CD4-positive, CD25-positive, alpha-beta regulatory T cell (primary cell): Measurements from ENCODE around the gene CBLN4. TPM values are rescaled to one million over a fixed set of nuclear protein-coding genes. Genes with fewer than 3 reads are reported as not detected.

ENCODE experiments used
- ATAC-seq, 2 donors: fragments of 150-1000 bp; cut with Tn5 transposase; one replicate each; pipeline ENCODE4 v1.10.0; 2021; ENCODE audit warnings: low read depth in 2 of 2, moderate number of reproducible peaks in 2 of 2, moderate library complexity in 1 of 2
- DNase-seq, 3 donors: peaks; one replicate each; pipeline versions ENCODE4 v3.0.0 to v3.0.0-alpha.2; 2012 to 2022; ENCODE audit warnings: mixed read lengths in 1 of 3
- H3K27ac ChIP-seq: one replicate; pipeline ENCODE4 v1.7.0; 2013; ENCODE audit warnings: mild to moderate bottlenecking, low read length; ENCODE audit not compliant: insufficient read depth, poor library complexity, severe bottlenecking
- H3K27me3 ChIP-seq: one replicate; pipeline ENCODE4 v1.7.0; 2013; ENCODE audit warnings: low read length; ENCODE audit not compliant: control insufficient read depth, insufficient read depth
- H3K36me3 ChIP-seq: one replicate; pipeline ENCODE4 v1.7.0; 2013; ENCODE audit warnings: mild to moderate bottlenecking, low read length, moderate library complexity; ENCODE audit not compliant: control insufficient read depth, insufficient read depth
- H3K4me1 ChIP-seq: 2 replicates; pipeline ENCODE4 v1.7.0; 2013; ENCODE audit warnings: mild to moderate bottlenecking, low read length; ENCODE audit not compliant: insufficient read depth, control insufficient read depth, poor library complexity, severe bottlenecking
- H3K4me3 ChIP-seq: one replicate; pipeline ENCODE4 v1.7.0; 2013; ENCODE audit warnings: low read depth, mild to moderate bottlenecking, low read length, moderate library complexity
- H3K9me3 ChIP-seq, 2 experiments: 1 replicate in 1 of 2; 2 replicates in 1 of 2; pipeline ENCODE4 v1.7.0; 2013; ENCODE audit warnings: low read length in 2 of 2, mild to moderate bottlenecking in 1 of 2, moderate library complexity in 1 of 2; ENCODE audit not compliant: control insufficient read depth in 2 of 2
- H3K27ac Mint-ChIP-seq, 3 donors: one replicate each; pipeline ENCODE4 v1.8.0; 2020 to 2022; ENCODE audit warnings: mild to moderate bottlenecking in 3 of 3, mixed read lengths in 3 of 3, moderate library complexity in 2 of 3
- H3K27me3 Mint-ChIP-seq: one replicate; pipeline ENCODE4 v1.8.0; 2022; ENCODE audit warnings: mild to moderate bottlenecking, mixed read lengths
- H3K36me3 Mint-ChIP-seq: one replicate; pipeline ENCODE4 v1.8.0; 2020; ENCODE audit warnings: mixed read lengths
- H3K4me1 Mint-ChIP-seq, 4 donors: one replicate each; pipeline ENCODE4 v1.8.0; 2020 to 2022; ENCODE audit warnings: mixed read lengths in 4 of 4, mild to moderate bottlenecking in 1 of 4
- H3K4me3 Mint-ChIP-seq, 4 donors: one replicate each; pipeline ENCODE4 v1.8.0; 2020 to 2022; ENCODE audit warnings: mild to moderate bottlenecking in 4 of 4, mixed read lengths in 4 of 4, moderate library complexity in 3 of 4
- H3K9me3 Mint-ChIP-seq, 7 donors: one replicate each; pipeline ENCODE4 v1.8.0; 2020 to 2022; ENCODE audit warnings: mixed read lengths in 7 of 7, mild to moderate bottlenecking in 3 of 7, moderate library complexity in 2 of 7
- polyA plus RNA-seq, 4 donors: library from polyadenylated mRNA; unstranded; fragments of 300-500 nt; fragmentation: Illumina TruSeq; gene quantifications; one replicate each; pipeline ENCODE4 v1.2.3, GENCODE V29; 2021
- total RNA-seq: library from RNA; stranded (reverse); gene quantifications from one replicate; pipeline ENCODE4 v1.2.3, GENCODE V29; 2022

CBLN4 gene
- not detected for total RNA-seq
- polyA plus RNA-seq, result not detected

GRCh38 chr20:56005389-56005715, at the start of gene CBLN4:
Gene CBLN4 (minus strand): TSS chr20:56005519. CDS start chr20:56004171, 1,348 bp downstream.
- peaks cover 10% of the 10 kb centered on the region for H3K27me3 Mint-ChIP-seq
- H3K4me3 Mint-ChIP-seq, result no peak within 1 kb of the TSS
- Histone ChIP-seq H3K4me3 (no peak within 1 kb of the TSS), H3K27me3 (no peaks in the 10 kb centered on the region), H3K27ac (no peak within 1 kb of the TSS), H3K4me1 (no peaks in the 10 kb centered on the region), H3K36me3 (no peaks in the 10 kb centered on the region), H3K9me3 (no peaks in the 10 kb centered on the region)
- H3K9me3 Mint-ChIP-seq, result peaks cover 0 to 9% (median 7%) of the 10 kb centered on the region in 7 donors
- no peaks in the 10 kb centered on the region for H3K36me3 Mint-ChIP-seq
- DNase-seq (no peak), ATAC-seq (no peak)
- no peak within 1 kb of the TSS for H3K27ac Mint-ChIP-seq
- H3K4me1 Mint-ChIP-seq, result no peaks in the 10 kb centered on the region

- ATAC-seq (no peak), DNase-seq (no peak)
- Mint-ChIP-seq H3K27ac (no peak overlapping the region), H3K4me1 (no peaks in the 10 kb centered on the region), H3K4me3 (no peak overlapping the region), H3K9me3 (peaks cover 0 to 10% (median 3%) of the 10 kb centered on the region in 7 donors), H3K36me3 (no peaks in the 10 kb centered on the region), H3K27me3 (no peaks in the 10 kb centered on the region)
- H3K36me3 ChIP-seq, result no peaks in the 10 kb centered on the region
- H3K4me3 ChIP-seq, result no peak overlapping the region
- no peak overlapping the region for H3K27ac ChIP-seq
- no peaks in the 10 kb centered on the region for H3K27me3 ChIP-seq
- no peaks in the 10 kb centered on the region for H3K9me3 ChIP-seq
- H3K4me1 ChIP-seq, result no peaks in the 10 kb centered on the region
Observed at GRCh38 chr20:56043227-56043626, 37.9 kb upstream of the CBLN4 start.

- H3K9me3 Mint-ChIP-seq, result peaks cover 4 to 31% (median 5%) of the 10 kb centered on the region in 7 donors
- DNase-seq, result no peak
- no peaks in the 10 kb centered on the region for H3K4me1 ChIP-seq
Observed at GRCh38 chr20:56032251-56032650, 26.9 kb upstream of the CBLN4 start.

GRCh38 chr20:56018716-56019115, 13.4 kb upstream of the CBLN4 start:
- Mint-ChIP-seq H3K9me3 (peaks cover 0 to 20% (median 14%) of the 10 kb centered on the region in 7 donors), H3K4me1 (no peaks in the 10 kb centered on the region), H3K27me3 (no peaks in the 10 kb centered on the region), H3K36me3 (no peaks in the 10 kb centered on the region), H3K27ac (no peak overlapping the region), H3K4me3 (no peak overlapping the region)
- Histone ChIP-seq H3K9me3 (peaks cover 0 to 5% of the 10 kb centered on the region in 2 experiments), H3K27ac (no peak overlapping the region), H3K4me1 (no peaks in the 10 kb centered on the region), H3K27me3 (no peaks in the 10 kb centered on the region), H3K4me3 (no peak overlapping the region), H3K36me3 (no peaks in the 10 kb centered on the region)
- DNase-seq, result no peak
- no peak for ATAC-seq

More at GRCh38 chr20:56032251-56032650, 26.9 kb upstream of the CBLN4 start:
- no peaks in the 10 kb centered on the region for H3K36me3 Mint-ChIP-seq
- H3K9me3 ChIP-seq, result peaks cover 14 to 29% of the 10 kb centered on the region in 2 experiments
- H3K27me3 ChIP-seq, result no peaks in the 10 kb centered on the region
- H3K27ac Mint-ChIP-seq, result no peak overlapping the region
- no peak overlapping the region for H3K27ac ChIP-seq
- no peak overlapping the region for H3K4me3 ChIP-seq
- no peaks in the 10 kb centered on the region for H3K4me1 Mint-ChIP-seq
- H3K4me3 Mint-ChIP-seq, result no peak overlapping the region
- no peaks in the 10 kb centered on the region for H3K27me3 Mint-ChIP-seq
- H3K36me3 ChIP-seq, result no peaks in the 10 kb centered on the region
- no peak for ATAC-seq

- H3K9me3 ChIP-seq, result peaks cover 0 to 5% of the 10 kb centered on the region in 2 experiments
- H3K27ac ChIP-seq, result no peak overlapping the region
- ATAC-seq (no peak), DNase-seq (no peak)
- H3K4me3 Mint-ChIP-seq, result no peak overlapping the region
- no peaks in the 10 kb centered on the region for H3K36me3 Mint-ChIP-seq
- peaks cover 0 to 20% (median 14%) of the 10 kb centered on the region in 7 donors for H3K9me3 Mint-ChIP-seq
- H3K4me1 ChIP-seq, result no peaks in the 10 kb centered on the region
- no peaks in the 10 kb centered on the region for H3K4me1 Mint-ChIP-seq
- no peak overlapping the region for H3K27ac Mint-ChIP-seq
- no peaks in the 10 kb centered on the region for H3K27me3 Mint-ChIP-seq
- H3K4me3 ChIP-seq, result no peak overlapping the region
- no peaks in the 10 kb centered on the region for H3K27me3 ChIP-seq
- no peaks in the 10 kb centered on the region for H3K36me3 ChIP-seq
Observed at GRCh38 chr20:56018194-56018593, 12.9 kb upstream of the CBLN4 start.

GRCh38 chr20:56017560-56017959, 12.2 kb upstream of the CBLN4 start:
- no peaks in the 10 kb centered on the region for H3K27me3 Mint-ChIP-seq
- H3K36me3 Mint-ChIP-seq, result no peaks in the 10 kb centered on the region
- no peak overlapping the region for H3K4me3 ChIP-seq
- H3K4me1 ChIP-seq, result no peaks in the 10 kb centered on the region
- H3K27ac Mint-ChIP-seq, result no peak overlapping the region
- ATAC-seq, result no peak
- H3K9me3 ChIP-seq, result peaks cover 0 to 5% of the 10 kb centered on the region in 2 experiments
- H3K9me3 Mint-ChIP-seq, result peaks cover 0 to 14% (median 9%) of the 10 kb centered on the region in 7 donors
- no peaks in the 10 kb centered on the region for H3K36me3 ChIP-seq
- no peak overlapping the region for H3K27ac ChIP-seq
- H3K4me1 Mint-ChIP-seq, result no peaks in the 10 kb centered on the region
- DNase-seq, result no peak
- H3K27me3 ChIP-seq, result no peaks in the 10 kb centered on the region
- H3K4me3 Mint-ChIP-seq, result no peak overlapping the region

- peaks cover 0 to 13% (median 9%) of the 10 kb centered on the region in 7 donors for H3K9me3 Mint-ChIP-seq
- H3K27ac Mint-ChIP-seq, result peak overlapping the region in 1 of 3 donors; percentile 10
- H3K4me3 Mint-ChIP-seq, result no peak overlapping the region
Observed at GRCh38 chr20:56014998-56015397, 9.7 kb upstream of the CBLN4 start.

GRCh38 chr20:56014151-56014550, 8.8 kb upstream of the CBLN4 start:
- no peaks in the 10 kb centered on the region for H3K4me1 ChIP-seq
- no peak overlapping the region for H3K4me3 ChIP-seq
- no peak overlapping the region for H3K4me3 Mint-ChIP-seq
- H3K27me3 ChIP-seq, result no peaks in the 10 kb centered on the region
- H3K9me3 Mint-ChIP-seq, result peaks cover 0 to 11% (median 4%) of the 10 kb centered on the region in 7 donors
- H3K36me3 ChIP-seq, result no peaks in the 10 kb centered on the region
- no peaks in the 10 kb centered on the region for H3K36me3 Mint-ChIP-seq
- no peaks in the 10 kb centered on the region for H3K27me3 Mint-ChIP-seq
- ATAC-seq, result no peak
- no peak for DNase-seq
- H3K9me3 ChIP-seq, result peaks cover 0 to 5% of the 10 kb centered on the region in 2 experiments
- H3K27ac Mint-ChIP-seq, result no peak overlapping the region
- no peak overlapping the region for H3K27ac ChIP-seq
- no peaks in the 10 kb centered on the region for H3K4me1 Mint-ChIP-seq

More at GRCh38 chr20:56014998-56015397, 9.7 kb upstream of the CBLN4 start:
- no peaks in the 10 kb centered on the region for H3K27me3 Mint-ChIP-seq
- Histone ChIP-seq H3K9me3 (peaks cover 0 to 5% of the 10 kb centered on the region in 2 experiments), H3K4me3 (no peak overlapping the region), H3K36me3 (no peaks in the 10 kb centered on the region), H3K27ac (no peak overlapping the region), H3K4me1 (no peaks in the 10 kb centered on the region), H3K27me3 (no peaks in the 10 kb centered on the region)
- no peaks in the 10 kb centered on the region for H3K4me1 Mint-ChIP-seq
- no peak for ATAC-seq
- DNase-seq, result no peak
- no peaks in the 10 kb centered on the region for H3K36me3 Mint-ChIP-seq
